ENCODE data around the gene NXPH3. TPM values are rescaled to one million over a fixed set of nuclear protein-coding genes. Genes with fewer than 3 reads are reported as not detected.

NXPH3 gene
- total and polyA plus RNA-seq, 2 of the 13 experiments (the other 11 are each of a cell fraction or from before 2014, with no cell fraction given) = 0.04 to 0.58 TPM

GRCh38 chr17:49583226-49583625 lies 7.6 kb downstream of the NXPH3 start:
- H3K4me3 ChIP-seq (replicated peaks in 1 of 3; ENCODE audit: insufficient read depth in 1 of 3, low read depth in 2 of 3, low read length in 3 of 3) = no peak overlapping the region
- WGBS (ENCODE audit: low lambda C conversion rate) = 67% methylated on average over 5 of the region's 5 CpGs
- H2AFZ ChIP-seq (ENCODE audit: low read length) = no peak overlapping the region
- ChIA-PET CTCF (ENCODE audit: low intra/inter-chr PET ratio, low total read pairs) (no interaction called here), POLR2A (no interaction called here)
- no peak for TF ChIP-seq ZNF709 (CRISPR knock-in tag; IDR thresholded peaks at IDR 0.05)
- TF ChIP-seq ZFYVE20 (CRISPR knock-in tag; IDR thresholded peaks at IDR 0.05; ENCODE audit: borderline replicate concordance, low read depth) = no peak
- TF ChIP-seq KLF9 (CRISPR knock-in tag; IDR thresholded peaks at IDR 0.05; ENCODE audit: low read depth) = no peak
- no peak for TF ChIP-seq PAX8 (CRISPR knock-in tag; IDR thresholded peaks at IDR 0.05; ENCODE audit: borderline replicate concordance)
- no peak for TF ChIP-seq KDM5A (IDR thresholded peaks at IDR 0.05; ENCODE audit: borderline replicate concordance, low read length)
- no peak for TF ChIP-seq SNAPC4 (CRISPR knock-in tag; IDR thresholded peaks at IDR 0.05)
- no peak for TF ChIP-seq GATAD1 (CRISPR knock-in tag; IDR thresholded peaks at IDR 0.05)
- TF ChIP-seq FOXJ3 (CRISPR knock-in tag; IDR thresholded peaks at IDR 0.05; ENCODE audit: borderline replicate concordance) = no peak
- TF ChIP-seq MAFG (CRISPR knock-in tag; IDR thresholded peaks at IDR 0.05) = no peak
- no peak for TF ChIP-seq ATF2 (CRISPR knock-in tag; IDR thresholded peaks at IDR 0.05)
- TF ChIP-seq AKAP8 (CRISPR knock-in tag; IDR thresholded peaks at IDR 0.05) = no peak
- TF ChIP-seq ZNF558 (CRISPR knock-in tag; IDR thresholded peaks at IDR 0.05; ENCODE audit: borderline replicate concordance) = no peak
- TF ChIP-seq NR1H2 (CRISPR knock-in tag; IDR thresholded peaks at IDR 0.05; ENCODE audit: borderline replicate concordance, low read depth) = no peak
- TF ChIP-seq TP53 (CRISPR knock-in tag; conservative IDR thresholded peaks at IDR 0.05) = no peak
- TF ChIP-seq ZNF670 (CRISPR knock-in tag; IDR thresholded peaks at IDR 0.05; ENCODE audit: borderline replicate concordance) = no peak
- TF ChIP-seq CBX2 (IDR thresholded peaks at IDR 0.05; ENCODE audit: low read depth, low read length) = no peak
- no peak for TF ChIP-seq CBX2 (CRISPR knock-in tag; IDR thresholded peaks at IDR 0.05; ENCODE audit: low read depth)
- no peak for TF ChIP-seq FOXK2 (IDR thresholded peaks at IDR 0.05)
- peaks cover 2 to 20% of the 10 kb centered on the region in 2 experiments; a peak in 4 of 5 replicates for H3K27me3 ChIP-seq (ENCODE audit: control insufficient read depth in 1 of 2, insufficient read depth in 2 of 2, low read length in 2 of 2)
- no peaks in the 10 kb centered on the region for H3K9me3 ChIP-seq (ENCODE audit: low read length)
- DNase-seq (ENCODE audit: low spot score) (no peak), FAIRE-seq (no peak), ATAC-seq (no peak)
- H3K4me2 ChIP-seq (ENCODE audit: low read depth, low read length) = no peak overlapping the region
- intact Hi-C loops (cut with micrococcal nuclease; ENCODE audit: unreplicated experiment) = no loop called here
- H3K9ac ChIP-seq (ENCODE audit: insufficient read depth, low read depth, low read length) = no peak overlapping the region
- no peaks in the 10 kb centered on the region for H3K79me2 ChIP-seq (ENCODE audit: insufficient read depth, low read length)
- H3K4me1 ChIP-seq (ENCODE audit: insufficient read depth, low read length) = no peaks in the 10 kb centered on the region
- in situ Hi-C loops (cut with HindIII; ENCODE audit: extremely low pct_ligation_motif_present, low pct_unique_long_range_greater_than_20kb) = no loop called here
- no peaks in the 10 kb centered on the region for H4K20me1 ChIP-seq (ENCODE audit: insufficient read depth, low read length)
- BruUV-seq (replicated peaks) = no TSS peak
- H3K36me3 ChIP-seq (replicated peaks in 1 of 2; ENCODE audit: control insufficient read depth in 1 of 2, insufficient read depth in 2 of 2, low read length in 2 of 2) = no peaks in the 10 kb centered on the region
- H3K27ac ChIP-seq (ENCODE audit: extremely low read length, insufficient read depth, low read length) = no peak overlapping the region

All from HepG2 (cell line).